ENCODE measurements around the gene LY6G6D. TPM values are rescaled to one million over a fixed set of nuclear protein-coding genes. Genes with fewer than 3 reads are reported as not detected.

The LY6G6D gene
- total RNA-seq, 1 donor from 2014 or later = not detected

- peaks cover 52% of the 10 kb centered on the region for H3K4me1 Mint-ChIP-seq
- DNase-seq (ENCODE audit: low read depth, low spot score) = peak; percentile 94
- peaks cover 4% of the 10 kb centered on the region for H3K27me3 Mint-ChIP-seq (ENCODE audit: low read depth)
- H3K27ac Mint-ChIP-seq (ENCODE audit: unreplicated experiment) = peak overlapping the region; percentile 95
- no peaks in the 10 kb centered on the region for H3K9me3 Mint-ChIP-seq
- H3K4me3 Mint-ChIP-seq = peak overlapping the region; percentile 98
- H3K36me3 Mint-ChIP-seq (ENCODE audit: low read depth) = peaks cover 42% of the 10 kb centered on the region
- TF ChIP-seq CTCF (conservative IDR thresholded peaks at IDR 0.05) = no peak
Observed at GRCh38 chr6:31729979-31730630, 15.0 kb downstream of the LY6G6D start.

GRCh38 chr6:31730631-31731086 is 15.5 kb downstream of the LY6G6D start:
- no peaks in the 10 kb centered on the region for H3K9me3 Mint-ChIP-seq
- TF ChIP-seq CTCF (conservative IDR thresholded peaks at IDR 0.05) = no peak
- H3K36me3 Mint-ChIP-seq (ENCODE audit: low read depth) = peaks cover 40% of the 10 kb centered on the region
- H3K27ac Mint-ChIP-seq (ENCODE audit: unreplicated experiment) = peak overlapping the region; percentile 95
- no peak for DNase-seq (ENCODE audit: low read depth, low spot score)
- peaks cover 57% of the 10 kb centered on the region for H3K4me1 Mint-ChIP-seq
- peak overlapping the region; percentile 98 for H3K4me3 Mint-ChIP-seq
- peaks cover 4% of the 10 kb centered on the region for H3K27me3 Mint-ChIP-seq (ENCODE audit: low read depth)

DNA sequence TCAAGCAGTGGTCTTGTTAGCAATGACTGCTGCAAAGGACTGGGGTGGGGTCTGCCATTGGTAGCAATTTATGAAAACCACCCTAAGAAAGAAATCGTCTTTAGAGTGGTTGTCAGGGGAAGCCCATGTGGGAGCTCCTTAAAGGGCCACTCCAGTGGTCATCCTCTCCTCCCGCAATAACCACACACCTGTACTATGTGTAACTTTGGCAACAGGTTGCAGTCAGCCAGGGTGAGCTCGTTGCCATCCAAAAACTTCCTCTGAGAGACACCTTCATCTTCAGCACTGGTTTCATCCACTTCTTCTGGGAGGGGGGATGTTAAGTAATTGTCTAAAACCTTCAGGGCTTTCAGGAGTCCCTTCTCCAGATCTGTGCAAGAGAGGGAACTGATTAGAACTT is 16.9 kb downstream of the LY6G6D start:
- Mint-ChIP-seq H3K27me3 (ENCODE audit: low read depth) (peaks cover 4% of the 10 kb centered on the region), H3K9me3 (no peaks in the 10 kb centered on the region), H3K4me3 (peak overlapping the region; percentile 98), H3K27ac (ENCODE audit: unreplicated experiment) (no peak overlapping the region), H3K4me1 (peaks cover 62% of the 10 kb centered on the region), H3K36me3 (ENCODE audit: low read depth) (peaks cover 27% of the 10 kb centered on the region)
- TF ChIP-seq CTCF (conservative IDR thresholded peaks at IDR 0.05) = no peak
- no peak for DNase-seq (ENCODE audit: low read depth, low spot score)

- H3K4me1 Mint-ChIP-seq = peaks cover 75% of the 10 kb centered on the region
- H3K27ac Mint-ChIP-seq (ENCODE audit: unreplicated experiment) = peak overlapping the region; percentile 43
- H3K36me3 Mint-ChIP-seq (ENCODE audit: low read depth) = peaks cover 21% of the 10 kb centered on the region
- no peak for TF ChIP-seq CTCF (conservative IDR thresholded peaks at IDR 0.05)
- H3K4me3 Mint-ChIP-seq = peak overlapping the region; percentile 93
- DNase-seq (ENCODE audit: low read depth, low spot score) = no peak
- H3K27me3 Mint-ChIP-seq (ENCODE audit: low read depth) = peaks cover 4% of the 10 kb centered on the region
- H3K9me3 Mint-ChIP-seq = no peaks in the 10 kb centered on the region
Observed at GRCh38 chr6:31733734-31734133, 18.6 kb downstream of the LY6G6D start.

- Mint-ChIP-seq H3K27ac (ENCODE audit: unreplicated experiment) (peak overlapping the region; percentile 93), H3K9me3 (no peaks in the 10 kb centered on the region), H3K36me3 (ENCODE audit: low read depth) (peaks cover 19% of the 10 kb centered on the region), H3K27me3 (ENCODE audit: low read depth) (peaks cover 2% of the 10 kb centered on the region), H3K4me1 (peaks cover 75% of the 10 kb centered on the region), H3K4me3 (peak overlapping the region; percentile 93)
- no peak for DNase-seq (ENCODE audit: low read depth, low spot score)
- no peak for TF ChIP-seq CTCF (conservative IDR thresholded peaks at IDR 0.05)
Observed at GRCh38 chr6:31734247-31734820, 19.2 kb downstream of the LY6G6D start.

Measured in neural crest cell (in vitro differentiated cells).